Thoracic aorta (tissue), 2 donors: Measurements from ENCODE around the gene ADAMTS19. TPM values are rescaled to one million over a fixed set of nuclear protein-coding genes. Genes with fewer than 3 reads are reported as not detected.

Experiments used
- ATAC-seq: fragments of 150-250 bp; one replicate; pipeline ENCODE4 v1.8.0; 2017; ENCODE audit warnings: low read depth; ENCODE audit not compliant: insufficient number of reproducible peaks, low FRiP score
- DNase-seq: peaks from one replicate; pipeline ENCODE4 v3.0.0-alpha.2; 2020; ENCODE audit warnings: low spot score
- H3K27ac ChIP-seq, 2 donors: fragments of 200-600 bp; sonication (generic); 1 replicate in 1 of 2; 2 replicates in 1 of 2; pipeline ENCODE4 v1.5.1; 2016; ENCODE audit warnings: mild to moderate bottlenecking in 2 of 2, moderate library complexity in 2 of 2
- H3K27me3 ChIP-seq: fragments of 200-600 bp; sonication (generic); replicated peaks from 2 replicates; pipeline ENCODE4 v1.6.0; 2016; ENCODE audit warnings: mild to moderate bottlenecking; ENCODE audit not compliant: insufficient read depth
- H3K36me3 ChIP-seq: fragments of 200-600 bp; sonication (generic); one replicate; pipeline ENCODE4 v1.5.1; 2016
- H3K4me1 ChIP-seq, 2 donors: fragments of 200-600 bp; sonication (generic); 1 replicate in 1 of 2; 2 replicates in 1 of 2; pipeline versions ENCODE4 v1.5.1 to v1.6.0; 2016; ENCODE audit warnings: low read depth in 2 of 2, mild to moderate bottlenecking in 1 of 2; ENCODE audit not compliant: control insufficient read depth in 1 of 2
- H3K4me3 ChIP-seq: fragments of 200-600 bp; sonication (generic); 2 replicates; pipeline ENCODE4 v1.5.1; 2016; ENCODE audit warnings: mild to moderate bottlenecking
- H3K9me3 ChIP-seq: fragments of 200-600 bp; sonication (generic); 2 replicates; pipeline ENCODE4 v1.5.1; 2016
- CTCF ChIP-seq: fragments of 200-600 bp; sonication (generic); IDR thresholded peaks from one replicate; pipeline ENCODE4 v1.5.1; 2019; ENCODE audit warnings: antibody characterized with exemption
- total RNA-seq, 2 donors: library from RNA; depleted of rRNA; stranded (reverse); fragments of >200 nt; gene quantifications; one replicate each; pipeline versions ENCODE4 v1.1.0 to v1.2.3, GENCODE V29; 2016

Gene ADAMTS19
- total RNA-seq, 2 donors from 2014 or later = 8.0 TPM; not detected in 1

GRCh38 chr5:129724647-129725046 lies 264.5 kb downstream of the ADAMTS19 start:
- no peak for DNase-seq
- H3K9me3 ChIP-seq = no peaks in the 10 kb centered on the region
- no peaks in the 10 kb centered on the region for H3K27me3 ChIP-seq
- H3K36me3 ChIP-seq = no peaks in the 10 kb centered on the region
- no peak overlapping the region for H3K27ac ChIP-seq
- TF ChIP-seq CTCF = no peak
- ATAC-seq = no peak
- no peak overlapping the region for H3K4me3 ChIP-seq
- no peaks in the 10 kb centered on the region for H3K4me1 ChIP-seq

GRCh38 chr5:129739773-129740172 lies 279.7 kb downstream of the ADAMTS19 start:
- H3K9me3 ChIP-seq = no peaks in the 10 kb centered on the region
- no peak for TF ChIP-seq CTCF
- no peak for DNase-seq

GRCh38 chr5:129743541-129744187 lies 283.6 kb downstream of the ADAMTS19 start:
- ATAC-seq (no peak), DNase-seq (no peak)
- Histone ChIP-seq H3K4me1 (no peaks in the 10 kb centered on the region), H3K4me3 (no peak overlapping the region), H3K36me3 (no peaks in the 10 kb centered on the region), H3K9me3 (no peaks in the 10 kb centered on the region), H3K27me3 (no peaks in the 10 kb centered on the region), H3K27ac (no peak overlapping the region)
- no peak for TF ChIP-seq CTCF

More at GRCh38 chr5:129739773-129740172, 279.7 kb downstream of the ADAMTS19 start:
- no peak for ATAC-seq
- no peaks in the 10 kb centered on the region for H3K27me3 ChIP-seq
- H3K36me3 ChIP-seq = no peaks in the 10 kb centered on the region
- H3K4me3 ChIP-seq = no peak overlapping the region
- no peaks in the 10 kb centered on the region for H3K4me1 ChIP-seq
- H3K27ac ChIP-seq = no peak overlapping the region

- TF ChIP-seq CTCF = no peak
- Histone ChIP-seq H3K4me3 (no peak overlapping the region), H3K9me3 (no peaks in the 10 kb centered on the region), H3K27ac (no peak overlapping the region), H3K27me3 (no peaks in the 10 kb centered on the region), H3K4me1 (no peaks in the 10 kb centered on the region), H3K36me3 (no peaks in the 10 kb centered on the region)
- DNase-seq = no peak
- no peak for ATAC-seq
These were observed 285.9 kb downstream of the ADAMTS19 start for GRCh38 chr5:129745997-129746396.

GRCh38 chr5:129746876-129747275 lies 286.8 kb downstream of the ADAMTS19 start:
- Histone ChIP-seq H3K27ac (no peak overlapping the region), H3K4me3 (no peak overlapping the region), H3K9me3 (no peaks in the 10 kb centered on the region), H3K27me3 (no peaks in the 10 kb centered on the region), H3K36me3 (no peaks in the 10 kb centered on the region), H3K4me1 (no peaks in the 10 kb centered on the region)
- ATAC-seq (no peak), DNase-seq (no peak)
- TF ChIP-seq CTCF = no peak
